ENCODE results near the gene MMADHC. TPM values are rescaled to one million over a fixed set of nuclear protein-coding genes. Genes with fewer than 3 reads are reported as not detected.

MMADHC gene
- total RNA-seq, 1 donor from 2014 or later = 53.5 TPM

- intact Hi-C loops (cut with DNase I) = loop anchor here (5.0 kb wide), 1 partner anchor 548 kb away; no protein-coding TSS in a partner anchor
- no peak for DNase-seq (ENCODE audit: low spot score)
- no peak for ATAC-seq
Observed at GRCh38 chr2:149564983-149565382, 22.6 kb downstream of the MMADHC start.

GRCh38 chr2:149564097-149564496 is 23.5 kb downstream of the MMADHC start:
- ATAC-seq = no peak
- no peak for DNase-seq (ENCODE audit: low spot score)
- intact Hi-C loops (cut with DNase I) = loop anchor here (5.0 kb wide), 1 partner anchor 547 kb away; no protein-coding TSS in a partner anchor

GRCh38 chr2:149562324-149562723 is 25.3 kb downstream of the MMADHC start:
- intact Hi-C loops (cut with DNase I) = loop anchor here (5.0 kb wide), 1 partner anchor 545 kb away; no protein-coding TSS in a partner anchor
- no peak for DNase-seq (ENCODE audit: low spot score)
- ATAC-seq = peak; percentile 49

- no peak for DNase-seq (ENCODE audit: low spot score)
- ATAC-seq = no peak
- intact Hi-C loops (cut with DNase I) = loop anchor here (5.0 kb wide), 1 partner anchor 544 kb away; no protein-coding TSS in a partner anchor
Observed at GRCh38 chr2:149561309-149561926, 26.2 kb downstream of the MMADHC start.

- intact Hi-C loops (cut with DNase I) = loop anchor here (5.0 kb wide), 1 partner anchor 542 kb away; no protein-coding TSS in a partner anchor
- no peak for ATAC-seq
- no peak for DNase-seq (ENCODE audit: low spot score)
Observed at GRCh38 chr2:149559341-149560068, 28.1 kb downstream of the MMADHC start.

GRCh38 chr2:149556452-149556851 is 31.1 kb downstream of the MMADHC start:
- DNase-seq (ENCODE audit: low spot score) (no peak), ATAC-seq (no peak)
- intact Hi-C loops (cut with DNase I) = no loop called here

GRCh38 chr2:149552830-149553229 is 34.7 kb downstream of the MMADHC start:
- intact Hi-C loops (cut with DNase I) = no loop called here
- ATAC-seq = no peak
- DNase-seq (ENCODE audit: low spot score) = no peak

GRCh38 chr2:149552226-149552625 is 35.3 kb downstream of the MMADHC start:
- ATAC-seq = no peak
- no peak for DNase-seq (ENCODE audit: low spot score)
- intact Hi-C loops (cut with DNase I) = no loop called here

GRCh38 chr2:149544692-149545091 is 42.9 kb downstream of the MMADHC start:
- intact Hi-C loops (cut with DNase I) = no loop called here
- ATAC-seq (no peak), DNase-seq (ENCODE audit: low spot score) (no peak)

- no peak for DNase-seq (ENCODE audit: low spot score)
- no peak for ATAC-seq
- intact Hi-C loops (cut with DNase I) = no loop called here
Observed at GRCh38 chr2:149543845-149544244, 43.7 kb downstream of the MMADHC start.

- intact Hi-C loops (cut with DNase I) = no loop called here
- DNase-seq (ENCODE audit: low spot score) = no peak
- ATAC-seq = no peak
Observed at GRCh38 chr2:149540138-149540537, 47.4 kb downstream of the MMADHC start.

GRCh38 chr2:149538138-149538833 is 49.3 kb downstream of the MMADHC start:
- no peak for DNase-seq (ENCODE audit: low spot score)
- intact Hi-C loops (cut with DNase I) = no loop called here

GRCh38 chr2:149537092-149537726 is 50.4 kb downstream of the MMADHC start:
- intact Hi-C loops (cut with DNase I) = no loop called here
- ATAC-seq (no peak), DNase-seq (ENCODE audit: low spot score) (no peak)

More at GRCh38 chr2:149538138-149538833, 49.3 kb downstream of the MMADHC start:
- ATAC-seq = no peak

GRCh38 chr2:149536649-149537048 is 50.9 kb downstream of the MMADHC start:
- no peak for DNase-seq (ENCODE audit: low spot score)
- intact Hi-C loops (cut with DNase I) = no loop called here
- no peak for ATAC-seq

GRCh38 chr2:149534674-149535073 is 52.9 kb downstream of the MMADHC start:
- intact Hi-C loops (cut with DNase I) = no loop called here
- no peak for ATAC-seq
- DNase-seq (ENCODE audit: low spot score) = no peak

GRCh38 chr2:149528983-149529382 is 58.6 kb downstream of the MMADHC start:
- no peak for ATAC-seq
- intact Hi-C loops (cut with DNase I) = no loop called here
- no peak for DNase-seq (ENCODE audit: low spot score)

GRCh38 chr2:149527998-149528755 is 59.4 kb downstream of the MMADHC start:
- ATAC-seq = no peak
- DNase-seq (ENCODE audit: low spot score) = no peak
- intact Hi-C loops (cut with DNase I) = no loop called here

- intact Hi-C loops (cut with DNase I) = no loop called here
- DNase-seq (ENCODE audit: low spot score) = no peak
- ATAC-seq = no peak
Observed at GRCh38 chr2:149526689-149527088, 60.9 kb downstream of the MMADHC start.

- DNase-seq (ENCODE audit: low spot score) (no peak), ATAC-seq (no peak)
- intact Hi-C loops (cut with DNase I) = no loop called here
Observed at GRCh38 chr2:149525323-149525722, 62.3 kb downstream of the MMADHC start.
